A549 treated with ZK216348 at 1 μM for 4 hours (cell line): ENCODE measurements around the gene ZDHHC23. TPM values are rescaled to one million over a fixed set of nuclear protein-coding genes. Genes with fewer than 3 reads are reported as not detected.

Experiments used
- total RNA-seq: library from RNA; stranded (reverse); fragments of 200-300 nt; extraction: Qiagen RNA extraction; gene quantifications from 5 replicates; pipeline ENCODE4 v1.2.3, GENCODE V29; 2022; ENCODE audit warnings: low read depth

Gene ZDHHC23, protein sequence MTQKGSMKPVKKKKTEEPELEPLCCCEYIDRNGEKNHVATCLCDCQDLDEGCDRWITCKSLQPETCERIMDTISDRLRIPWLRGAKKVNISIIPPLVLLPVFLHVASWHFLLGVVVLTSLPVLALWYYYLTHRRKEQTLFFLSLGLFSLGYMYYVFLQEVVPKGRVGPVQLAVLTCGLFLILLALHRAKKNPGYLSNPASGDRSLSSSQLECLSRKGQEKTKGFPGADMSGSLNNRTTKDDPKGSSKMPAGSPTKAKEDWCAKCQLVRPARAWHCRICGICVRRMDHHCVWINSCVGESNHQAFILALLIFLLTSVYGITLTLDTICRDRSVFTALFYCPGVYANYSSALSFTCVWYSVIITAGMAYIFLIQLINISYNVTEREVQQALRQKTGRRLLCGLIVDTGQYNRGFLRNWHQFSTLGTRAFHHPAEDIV
- total RNA-seq = 3.1 to 4.0 TPM (median 3.8 TPM) in 5 replicates

GRCh38 chr3:113947372-113948014 lies at the start of gene ZDHHC23:
TSS of gene ZDHHC23 (plus strand) at chr3:113948013. CDS start at chr3:113948803, 790 bp downstream.

Other genes starting within 250 kb of the ZDHHC23 start
- gene NAA50, start 201.8 kb upstream of the ZDHHC23 start, total RNA-seq = 102 to 178 TPM (median 151 TPM) in 5 replicates
- 12.1 to 22.3 TPM (median 20.0 TPM) in 5 replicates for gene ATP6V1A, start 201.0 kb upstream of the ZDHHC23 start, total RNA-seq
- gene GRAMD1C, start 109.2 kb upstream of the ZDHHC23 start, total RNA-seq = 0.23 to 2.3 TPM (median 0.54 TPM) in 5 replicates
- 1.4 to 3.7 TPM (median 1.9 TPM) in 5 replicates for gene CCDC191, start 108.5 kb downstream of the ZDHHC23 start, total RNA-seq
- 20.4 to 33.0 TPM (median 22.2 TPM) in 5 replicates for gene QTRT2, start 108.7 kb downstream of the ZDHHC23 start, total RNA-seq
- not detected in 5 replicates for gene DRD3, start 231.0 kb downstream of the ZDHHC23 start, total RNA-seq